WTC11 (cell line): Measurements from ENCODE around the gene AGAP3. TPM values are rescaled to one million over a fixed set of nuclear protein-coding genes. Genes with fewer than 3 reads are reported as not detected.

Experiments
- ATAC-seq: fragments of 200-7000 bp; cut with Tn5 transposase; 2 replicates; pipeline ENCODE4 v1.10.0; 2021; ENCODE audit warnings: mild to moderate bottlenecking, moderate library complexity
- CTCF ChIA-PET: fragments of 300-600 bp; sonication (Branson Sonifier 250); formaldehyde crosslinking; loops from one replicate; lab custom pipeline; 2021; ENCODE audit warnings: antibody characterized with exemption; lab: Charles Lee
- POLR2A ChIA-PET: fragments of 350-600 bp; sonication (Branson Sonifier 250); formaldehyde crosslinking; loops from one replicate; lab custom pipeline; 2021; ENCODE audit warnings: antibody characterized with exemption; lab: Charles Lee
- DNase-seq: peaks from one replicate; pipeline ENCODE4 v3.0.0; 2021; ENCODE audit warnings: low spot score
- H3K27ac Mint-ChIP-seq: 2 replicates; pipeline ENCODE4 v1.8.0; 2021; ENCODE audit warnings: mixed read lengths
- H3K27me3 Mint-ChIP-seq: 2 replicates; pipeline ENCODE4 v1.8.0; 2021; ENCODE audit warnings: low read depth, mild to moderate bottlenecking, moderate library complexity, mixed read lengths
- H3K36me3 Mint-ChIP-seq: 2 replicates; pipeline ENCODE4 v1.8.0; 2021; ENCODE audit warnings: mixed read lengths
- H3K4me1 Mint-ChIP-seq: 2 replicates; pipeline ENCODE4 v1.8.0; 2022; ENCODE audit warnings: mixed read lengths
- H3K4me3 Mint-ChIP-seq: 2 replicates; pipeline ENCODE4 v1.8.0; 2021; ENCODE audit warnings: mild to moderate bottlenecking, moderate library complexity, mixed read lengths
- H3K9me3 Mint-ChIP-seq: 2 replicates; pipeline ENCODE4 v1.8.0; 2021; ENCODE audit warnings: mixed read lengths
- CBFB ChIP-seq: sonication (generic); formaldehyde crosslinking; IDR thresholded peaks from 2 replicates; pipeline ENCODE4 v1.8.1; 2022; ENCODE audit warnings: mild to moderate bottlenecking, low read depth, missing genetic modification reagents
- HMGA2 ChIP-seq: fragments of 250-450 bp; sonication (Bioruptor Pico); IDR thresholded peaks from 2 replicates; pipeline ENCODE4 v1.4.0; 2021; ENCODE audit warnings: mild to moderate bottlenecking, moderate library complexity
- NR2C2 ChIP-seq: sonication (generic); formaldehyde crosslinking; IDR thresholded peaks from 2 replicates; pipeline ENCODE4 v1.8.0; 2022; ENCODE audit warnings: mild to moderate bottlenecking, missing genetic modification reagents
- PRRX2 ChIP-seq: fragments of 250-450 bp; sonication (Bioruptor Pico); IDR thresholded peaks from 2 replicates; pipeline ENCODE4 v1.8.0; 2021; ENCODE audit warnings: mild to moderate bottlenecking
- TCF7 ChIP-seq: sonication (generic); formaldehyde crosslinking; IDR thresholded peaks from 2 replicates; pipeline ENCODE4 v1.8.0; 2022; ENCODE audit warnings: mild to moderate bottlenecking, low read depth, missing genetic modification reagents, moderate library complexity
- TEAD1 ChIP-seq: sonication (generic); formaldehyde crosslinking; IDR thresholded peaks from 2 replicates; pipeline ENCODE4 v1.8.0; 2022; ENCODE audit warnings: mild to moderate bottlenecking, missing genetic modification reagents
- TP53 ChIP-seq: sonication (generic); formaldehyde crosslinking; IDR thresholded peaks from 2 replicates; pipeline ENCODE4 v1.8.1; 2023; ENCODE audit warnings: mild to moderate bottlenecking, missing genetic modification reagents
- total RNA-seq: library from RNA; stranded (reverse); gene quantifications from 3 replicates; pipeline ENCODE4 v1.2.3, GENCODE V29; 2021
- TF ChIP-seq, protein P1 (sequence below): fragments of 250-450 bp; sonication (Bioruptor Pico); IDR thresholded peaks from 2 replicates; pipeline ENCODE4 v1.8.0; 2021; ENCODE audit warnings: mild to moderate bottlenecking
- TF ChIP-seq, protein P2 (sequence below): sonication (generic); formaldehyde crosslinking; IDR thresholded peaks from 2 replicates; pipeline ENCODE4 v1.8.1; 2023; ENCODE audit warnings: mild to moderate bottlenecking, missing genetic modification reagents, moderate library complexity
- TF ChIP-seq, protein P3 (sequence below): fragments of 250-450 bp; sonication (Bioruptor Pico); IDR thresholded peaks from 2 replicates; pipeline ENCODE4 v1.9.0; 2021; ENCODE audit warnings: mild to moderate bottlenecking
- TF ChIP-seq, protein P4 (sequence below): sonication (generic); formaldehyde crosslinking; IDR thresholded peaks from 2 replicates; pipeline ENCODE4 v1.8.1; 2022; ENCODE audit warnings: missing genetic modification reagents, borderline replicate concordance
- TF ChIP-seq, protein P5 (sequence below): sonication (generic); formaldehyde crosslinking; IDR thresholded peaks from 2 replicates; pipeline ENCODE4 v1.8.0; 2022; ENCODE audit warnings: mild to moderate bottlenecking, missing genetic modification reagents
- TF ChIP-seq, protein P6 (sequence below): sonication (generic); formaldehyde crosslinking; IDR thresholded peaks from 2 replicates; pipeline ENCODE4 v1.8.0; 2022; ENCODE audit warnings: missing genetic modification reagents
- TF ChIP-seq, protein P7 (sequence below): sonication (generic); formaldehyde crosslinking; conservative IDR thresholded peaks from 2 replicates; pipeline ENCODE4 v1.8.1; 2023; ENCODE audit warnings: mild to moderate bottlenecking, low read depth, missing genetic modification reagents, moderate library complexity

AGAP3 gene
- total RNA-seq, 1 experiment from 2014 or later, result 163 TPM

DNA sequence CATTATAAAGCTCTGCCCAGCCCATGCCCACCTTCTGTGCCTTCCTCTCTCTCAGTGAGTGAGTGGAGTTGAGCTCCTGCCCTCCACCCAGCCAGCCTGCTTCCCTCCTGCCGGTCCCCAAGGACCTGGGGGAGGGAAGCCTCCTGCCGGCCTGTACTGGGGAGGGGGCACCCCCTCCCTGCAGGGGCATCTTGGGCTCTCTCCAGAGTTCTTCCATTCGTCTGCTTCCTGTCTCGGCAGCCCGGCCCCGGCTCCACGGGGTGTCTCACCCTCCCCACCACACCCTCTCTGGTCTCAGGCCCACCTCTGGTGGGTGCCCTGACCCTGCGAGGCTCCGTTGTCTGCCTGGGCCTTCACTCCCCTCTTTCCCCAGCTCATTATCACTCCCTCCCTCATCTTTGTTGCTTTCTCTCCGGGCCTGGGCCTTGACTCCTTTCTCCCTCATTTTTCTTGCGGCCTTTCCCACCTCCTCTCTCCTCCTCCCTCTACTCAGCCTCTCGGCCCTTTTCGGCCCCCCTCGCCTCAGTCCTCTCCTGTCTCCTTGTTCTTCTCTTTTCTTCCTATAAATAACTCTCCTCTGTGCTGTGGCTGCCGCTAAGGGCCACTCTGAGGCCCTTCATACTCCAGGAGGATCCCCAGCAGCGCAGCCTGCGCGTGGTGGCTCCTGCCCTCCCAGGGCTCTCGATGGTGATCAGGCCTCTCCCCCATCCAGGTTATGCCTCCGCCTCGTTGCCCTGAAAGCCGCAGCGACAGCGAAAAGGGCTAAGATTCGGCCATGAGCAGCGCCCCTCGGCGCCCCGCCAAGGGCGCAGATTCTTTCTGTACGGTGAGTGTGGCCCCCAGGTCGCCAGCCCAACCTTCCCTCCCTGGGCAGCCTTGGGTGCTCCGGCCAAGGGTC lies 24.8 kb upstream of the AGAP3 start:
- peak; percentile 35 for DNase-seq
- CTCF ChIA-PET, result interaction anchor here (0.5 to 3.5 kb wide), 30 partner anchors 11 to 189 kb away, joined by 3 to 36 read pairs (median 6); partner anchors contain the start of genes ABCB8, FASTK and H2BK1
- no peak for ATAC-seq
- H3K27ac Mint-ChIP-seq, result 0 out of 2 replicates have a peak overlapping the region, but pooled peaks have one; percentile 57
- POLR2A ChIA-PET, result interaction anchor here (1.3 to 2.3 kb wide), 8 partner anchors 11 to 166 kb away, joined by 4 to 13 read pairs (median 9); partner anchors contain the start of genes ABCB8, ABCF2, FASTK and TMUB1
- no peaks in the 10 kb centered on the region for H3K9me3 Mint-ChIP-seq
- H3K27me3 Mint-ChIP-seq, result peaks cover 4% of the 10 kb centered on the region
- TF ChIP-seq, protein P1, sequence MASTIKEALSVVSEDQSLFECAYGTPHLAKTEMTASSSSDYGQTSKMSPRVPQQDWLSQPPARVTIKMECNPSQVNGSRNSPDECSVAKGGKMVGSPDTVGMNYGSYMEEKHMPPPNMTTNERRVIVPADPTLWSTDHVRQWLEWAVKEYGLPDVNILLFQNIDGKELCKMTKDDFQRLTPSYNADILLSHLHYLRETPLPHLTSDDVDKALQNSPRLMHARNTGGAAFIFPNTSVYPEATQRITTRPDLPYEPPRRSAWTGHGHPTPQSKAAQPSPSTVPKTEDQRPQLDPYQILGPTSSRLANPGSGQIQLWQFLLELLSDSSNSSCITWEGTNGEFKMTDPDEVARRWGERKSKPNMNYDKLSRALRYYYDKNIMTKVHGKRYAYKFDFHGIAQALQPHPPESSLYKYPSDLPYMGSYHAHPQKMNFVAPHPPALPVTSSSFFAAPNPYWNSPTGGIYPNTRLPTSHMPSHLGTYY (CRISPR knock-in tag), result no peak
- 0 out of 2 replicates have a peak, but pooled peaks have one; percentile 10 for TF ChIP-seq TEAD1 (CRISPR knock-in tag)
- H3K4me1 Mint-ChIP-seq, result peaks cover 38% of the 10 kb centered on the region
- H3K36me3 Mint-ChIP-seq, result peaks cover 6% of the 10 kb centered on the region
- H3K4me3 Mint-ChIP-seq, result peak overlapping the region; percentile 83

DNA sequence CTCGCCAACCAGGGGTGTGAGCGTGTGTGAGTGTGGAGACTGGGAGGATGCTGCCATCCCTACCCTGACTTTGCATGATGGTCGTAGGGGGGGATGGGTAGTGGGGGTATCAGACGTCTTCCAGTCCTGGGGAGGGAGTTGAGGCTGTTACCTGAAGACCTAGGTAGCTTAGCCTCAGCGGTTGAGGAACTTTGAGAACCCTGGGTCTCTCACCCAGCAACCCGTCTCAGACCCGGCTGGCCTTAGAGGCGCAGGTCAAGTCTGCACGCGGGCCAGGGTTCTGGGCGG lies 24.2 kb upstream of the AGAP3 start:
- ChIA-PET CTCF (interaction anchor here (0.5 to 2.6 kb wide), 29 partner anchors 11 to 182 kb away, joined by 3 to 36 read pairs (median 5); partner anchors contain the start of genes ABCB8, FASTK and H2BK1), POLR2A (interaction anchor here (1.3 to 2.3 kb wide), 9 partner anchors 11 to 165 kb away, joined by 4 to 13 read pairs (median 9); partner anchors contain the start of genes ABCB8, ABCF2, FASTK and TMUB1)
- ATAC-seq (no peak), DNase-seq (no peak)
- H3K36me3 Mint-ChIP-seq, result peaks cover 8% of the 10 kb centered on the region
- no peaks in the 10 kb centered on the region for H3K9me3 Mint-ChIP-seq
- H3K27me3 Mint-ChIP-seq, result peaks cover 2% of the 10 kb centered on the region; the same call in 1 of the 2 replicates
- TF ChIP-seq CBFB (CRISPR knock-in tag), result no peak
- TF ChIP-seq, protein P2, sequence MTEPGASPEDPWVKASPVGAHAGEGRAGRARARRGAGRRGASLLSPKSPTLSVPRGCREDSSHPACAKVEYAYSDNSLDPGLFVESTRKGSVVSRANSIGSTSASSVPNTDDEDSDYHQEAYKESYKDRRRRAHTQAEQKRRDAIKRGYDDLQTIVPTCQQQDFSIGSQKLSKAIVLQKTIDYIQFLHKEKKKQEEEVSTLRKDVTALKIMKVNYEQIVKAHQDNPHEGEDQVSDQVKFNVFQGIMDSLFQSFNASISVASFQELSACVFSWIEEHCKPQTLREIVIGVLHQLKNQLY (CRISPR knock-in tag), result no peak
- TF ChIP-seq, protein P3, sequence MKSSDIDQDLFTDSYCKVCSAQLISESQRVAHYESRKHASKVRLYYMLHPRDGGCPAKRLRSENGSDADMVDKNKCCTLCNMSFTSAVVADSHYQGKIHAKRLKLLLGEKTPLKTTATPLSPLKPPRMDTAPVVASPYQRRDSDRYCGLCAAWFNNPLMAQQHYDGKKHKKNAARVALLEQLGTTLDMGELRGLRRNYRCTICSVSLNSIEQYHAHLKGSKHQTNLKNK (CRISPR knock-in tag), result no peak
- no peak for TF ChIP-seq PRRX2 (CRISPR knock-in tag)
- TF ChIP-seq, protein P4, sequence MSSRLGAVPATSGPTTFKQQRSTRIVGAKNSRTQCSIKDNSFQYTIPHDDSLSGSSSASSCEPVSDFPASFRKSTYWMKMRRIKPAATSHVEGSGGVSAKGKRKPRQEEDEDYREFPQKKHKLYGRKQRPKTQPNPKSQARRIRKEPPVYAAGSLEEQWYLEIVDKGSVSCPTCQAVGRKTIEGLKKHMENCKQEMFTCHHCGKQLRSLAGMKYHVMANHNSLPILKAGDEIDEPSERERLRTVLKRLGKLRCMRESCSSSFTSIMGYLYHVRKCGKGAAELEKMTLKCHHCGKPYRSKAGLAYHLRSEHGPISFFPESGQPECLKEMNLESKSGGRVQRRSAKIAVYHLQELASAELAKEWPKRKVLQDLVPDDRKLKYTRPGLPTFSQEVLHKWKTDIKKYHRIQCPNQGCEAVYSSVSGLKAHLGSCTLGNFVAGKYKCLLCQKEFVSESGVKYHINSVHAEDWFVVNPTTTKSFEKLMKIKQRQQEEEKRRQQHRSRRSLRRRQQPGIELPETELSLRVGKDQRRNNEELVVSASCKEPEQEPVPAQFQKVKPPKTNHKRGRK (CRISPR knock-in tag), result no peak
- no peak for TF ChIP-seq TCF7 (CRISPR knock-in tag)
- TF ChIP-seq, protein P5, sequence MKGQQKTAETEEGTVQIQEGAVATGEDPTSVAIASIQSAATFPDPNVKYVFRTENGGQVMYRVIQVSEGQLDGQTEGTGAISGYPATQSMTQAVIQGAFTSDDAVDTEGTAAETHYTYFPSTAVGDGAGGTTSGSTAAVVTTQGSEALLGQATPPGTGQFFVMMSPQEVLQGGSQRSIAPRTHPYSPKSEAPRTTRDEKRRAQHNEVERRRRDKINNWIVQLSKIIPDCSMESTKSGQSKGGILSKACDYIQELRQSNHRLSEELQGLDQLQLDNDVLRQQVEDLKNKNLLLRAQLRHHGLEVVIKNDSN (CRISPR knock-in tag), result no peak
- TF ChIP-seq, protein P6, sequence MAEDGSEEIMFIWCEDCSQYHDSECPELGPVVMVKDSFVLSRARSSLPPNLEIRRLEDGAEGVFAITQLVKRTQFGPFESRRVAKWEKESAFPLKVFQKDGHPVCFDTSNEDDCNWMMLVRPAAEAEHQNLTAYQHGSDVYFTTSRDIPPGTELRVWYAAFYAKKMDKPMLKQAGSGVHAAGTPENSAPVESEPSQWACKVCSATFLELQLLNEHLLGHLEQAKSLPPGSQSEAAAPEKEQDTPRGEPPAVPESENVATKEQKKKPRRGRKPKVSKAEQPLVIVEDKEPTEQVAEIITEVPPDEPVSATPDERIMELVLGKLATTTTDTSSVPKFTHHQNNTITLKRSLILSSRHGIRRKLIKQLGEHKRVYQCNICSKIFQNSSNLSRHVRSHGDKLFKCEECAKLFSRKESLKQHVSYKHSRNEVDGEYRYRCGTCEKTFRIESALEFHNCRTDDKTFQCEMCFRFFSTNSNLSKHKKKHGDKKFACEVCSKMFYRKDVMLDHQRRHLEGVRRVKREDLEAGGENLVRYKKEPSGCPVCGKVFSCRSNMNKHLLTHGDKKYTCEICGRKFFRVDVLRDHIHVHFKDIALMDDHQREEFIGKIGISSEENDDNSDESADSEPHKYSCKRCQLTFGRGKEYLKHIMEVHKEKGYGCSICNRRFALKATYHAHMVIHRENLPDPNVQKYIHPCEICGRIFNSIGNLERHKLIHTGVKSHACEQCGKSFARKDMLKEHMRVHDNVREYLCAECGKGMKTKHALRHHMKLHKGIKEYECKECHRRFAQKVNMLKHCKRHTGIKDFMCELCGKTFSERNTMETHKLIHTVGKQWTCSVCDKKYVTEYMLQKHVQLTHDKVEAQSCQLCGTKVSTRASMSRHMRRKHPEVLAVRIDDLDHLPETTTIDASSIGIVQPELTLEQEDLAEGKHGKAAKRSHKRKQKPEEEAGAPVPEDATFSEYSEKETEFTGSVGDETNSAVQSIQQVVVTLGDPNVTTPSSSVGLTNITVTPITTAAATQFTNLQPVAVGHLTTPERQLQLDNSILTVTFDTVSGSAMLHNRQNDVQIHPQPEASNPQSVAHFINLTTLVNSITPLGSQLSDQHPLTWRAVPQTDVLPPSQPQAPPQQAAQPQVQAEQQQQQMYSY, result no peak
- no peak for TF ChIP-seq NR2C2 (CRISPR knock-in tag)
- no peak for TF ChIP-seq HMGA2 (CRISPR knock-in tag)
- TF ChIP-seq TP53 (CRISPR knock-in tag), result no peak
- TF ChIP-seq, protein P7, sequence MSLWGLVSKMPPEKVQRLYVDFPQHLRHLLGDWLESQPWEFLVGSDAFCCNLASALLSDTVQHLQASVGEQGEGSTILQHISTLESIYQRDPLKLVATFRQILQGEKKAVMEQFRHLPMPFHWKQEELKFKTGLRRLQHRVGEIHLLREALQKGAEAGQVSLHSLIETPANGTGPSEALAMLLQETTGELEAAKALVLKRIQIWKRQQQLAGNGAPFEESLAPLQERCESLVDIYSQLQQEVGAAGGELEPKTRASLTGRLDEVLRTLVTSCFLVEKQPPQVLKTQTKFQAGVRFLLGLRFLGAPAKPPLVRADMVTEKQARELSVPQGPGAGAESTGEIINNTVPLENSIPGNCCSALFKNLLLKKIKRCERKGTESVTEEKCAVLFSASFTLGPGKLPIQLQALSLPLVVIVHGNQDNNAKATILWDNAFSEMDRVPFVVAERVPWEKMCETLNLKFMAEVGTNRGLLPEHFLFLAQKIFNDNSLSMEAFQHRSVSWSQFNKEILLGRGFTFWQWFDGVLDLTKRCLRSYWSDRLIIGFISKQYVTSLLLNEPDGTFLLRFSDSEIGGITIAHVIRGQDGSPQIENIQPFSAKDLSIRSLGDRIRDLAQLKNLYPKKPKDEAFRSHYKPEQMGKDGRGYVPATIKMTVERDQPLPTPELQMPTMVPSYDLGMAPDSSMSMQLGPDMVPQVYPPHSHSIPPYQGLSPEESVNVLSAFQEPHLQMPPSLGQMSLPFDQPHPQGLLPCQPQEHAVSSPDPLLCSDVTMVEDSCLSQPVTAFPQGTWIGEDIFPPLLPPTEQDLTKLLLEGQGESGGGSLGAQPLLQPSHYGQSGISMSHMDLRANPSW, result no peak
- 0 out of 2 replicates have a peak overlapping the region, but pooled peaks have one; percentile 57 for H3K27ac Mint-ChIP-seq
- peaks cover 32% of the 10 kb centered on the region for H3K4me1 Mint-ChIP-seq
- H3K4me3 Mint-ChIP-seq, result peak overlapping the region; percentile 83
